BLaER1 treated with 17β-estradiol and CSF1 and Interleukin-3, amounts not matched to agents 10 nM and 100 nM (cell line): ENCODE measurements around the gene PTPRN2.
A peak's percentile ranks its signal among the peaks of the same experiment; 100 is the strongest.

ENCODE experiments used
- H3K27ac ChIP-seq, 11 experiments: shearing (Covaris generic); formaldehyde crosslinking; 2 replicates each; pipeline ENCODE4 v1.8.1; 2022
- H3K27me3 ChIP-seq, 11 experiments: shearing (Covaris generic); formaldehyde crosslinking; 2 replicates each; pipeline ENCODE4 v1.8.1; 2022
- H3K36me3 ChIP-seq, 11 experiments: shearing (Covaris generic); formaldehyde crosslinking; 2 replicates each; pipeline ENCODE4 v1.8.1; 2022
- H3K4me1 ChIP-seq, 10 experiments: shearing (Covaris generic); formaldehyde crosslinking; 2 replicates each; pipeline ENCODE4 v1.8.1; 2022
- H3K4me2 ChIP-seq, 11 experiments: shearing (Covaris generic); formaldehyde crosslinking; 2 replicates each; pipeline ENCODE4 v1.8.1; 2022
- H3K4me3 ChIP-seq, 10 experiments: shearing (Covaris generic); formaldehyde crosslinking; 2 replicates each; pipeline ENCODE4 v1.8.1; 2022
- H3K9ac ChIP-seq, 11 experiments: shearing (Covaris generic); formaldehyde crosslinking; 2 replicates each; pipeline ENCODE4 v1.8.1; 2022
- H3K9me3 ChIP-seq, 11 experiments: shearing (Covaris generic); formaldehyde crosslinking; replicated peaks in 1 of 11; 2 replicates each; pipeline ENCODE4 v1.8.1; 2022
- H4K20me1 ChIP-seq, 11 experiments: shearing (Covaris generic); formaldehyde crosslinking; 2 replicates each; pipeline ENCODE4 v1.8.1; 2022
- Cebpa-rat ChIP-seq, 11 experiments: shearing (Covaris generic); IDR thresholded peaks; 2 replicates each; pipeline ENCODE4 v1.8.1; 2022

Gene PTPRN2

GRCh38 chr7:157750291-157750690 lies 837.3 kb downstream of the PTPRN2 start:
- H4K20me1 ChIP-seq: peaks cover 0 to 11% (median 0%) of the 10 kb centered on the region in 11 experiments; a peak in 1 of 22 replicates
- peaks cover 0 to 14% (median 9%) of the 10 kb centered on the region in 10 experiments; a peak in 11 of 20 replicates for H3K4me1 ChIP-seq
- no peaks in the 10 kb centered on the region for H3K27me3 ChIP-seq
- no peak for TF ChIP-seq Cebpa-rat (IDR thresholded peaks at IDR 0.05)
- no peaks in the 10 kb centered on the region for H3K36me3 ChIP-seq
- H3K4me2 ChIP-seq: peak overlapping the region in 7 of 11 experiments; percentile 13 to 52 (median 30); a peak in 8 of 22 replicates
- H3K9me3 ChIP-seq: no peaks in the 10 kb centered on the region
- no peak overlapping the region for H3K4me3 ChIP-seq
- no peak overlapping the region for H3K27ac ChIP-seq
- H3K9ac ChIP-seq: peak overlapping the region in 1 of 11 experiments; percentile 53; a peak in 1 of 22 replicates

DNA sequence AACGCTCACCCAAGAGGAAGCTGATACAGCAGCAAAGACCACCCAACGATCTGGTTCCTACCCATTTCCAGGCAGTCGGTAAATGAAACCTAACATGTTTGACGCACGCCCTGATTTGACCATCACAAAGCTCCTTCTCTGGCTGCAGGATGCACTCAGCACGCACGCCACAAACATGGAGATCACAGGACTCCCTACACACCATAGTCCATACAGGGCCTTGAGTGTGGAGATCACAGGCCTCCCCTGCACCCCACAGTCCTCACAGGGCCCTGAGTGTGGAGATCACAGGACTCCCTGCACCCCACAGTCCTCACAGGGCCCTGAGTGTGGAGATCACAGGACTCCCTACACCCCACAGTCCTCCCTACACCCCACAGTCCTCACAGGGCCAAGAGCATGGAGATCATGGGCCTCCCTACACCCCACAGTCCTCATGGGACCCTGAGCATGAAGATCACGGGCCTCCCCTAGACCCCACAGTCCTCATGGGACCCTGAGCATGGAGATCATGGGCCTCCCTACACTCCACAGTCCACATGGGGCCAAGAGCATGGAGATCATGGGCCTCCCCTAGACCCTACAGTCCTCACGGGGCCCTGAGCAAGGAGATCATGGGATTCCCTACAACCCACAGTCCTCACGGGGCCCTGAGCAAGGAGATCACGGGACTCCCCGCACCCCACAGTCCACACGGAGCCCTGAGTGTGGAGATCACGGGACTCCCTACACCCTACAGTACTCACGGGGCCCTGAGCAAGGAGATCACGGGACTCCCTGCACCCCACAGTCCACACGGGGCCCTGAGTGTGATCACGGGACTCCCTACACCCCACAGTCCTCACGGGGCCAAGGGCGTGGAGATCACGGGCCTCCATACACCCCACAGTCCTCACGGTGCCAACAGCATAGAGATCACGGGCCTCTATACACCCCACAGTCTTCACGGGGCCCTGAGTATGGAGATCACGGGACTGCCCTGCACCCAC lies 841.6 kb downstream of the PTPRN2 start:
- Histone ChIP-seq H3K4me2 (no peak overlapping the region), H3K4me1 (peaks cover 0 to 33% (median 16%) of the 10 kb centered on the region in 10 experiments; a peak in 11 of 20 replicates), H3K9ac (no peak overlapping the region), H4K20me1 (no peaks in the 10 kb centered on the region), H3K27ac (no peak overlapping the region), H3K36me3 (no peaks in the 10 kb centered on the region), H3K4me3 (no peak overlapping the region), H3K9me3 (no peaks in the 10 kb centered on the region), H3K27me3 (no peaks in the 10 kb centered on the region)
- TF ChIP-seq Cebpa-rat (IDR thresholded peaks at IDR 0.05): no peak

DNA sequence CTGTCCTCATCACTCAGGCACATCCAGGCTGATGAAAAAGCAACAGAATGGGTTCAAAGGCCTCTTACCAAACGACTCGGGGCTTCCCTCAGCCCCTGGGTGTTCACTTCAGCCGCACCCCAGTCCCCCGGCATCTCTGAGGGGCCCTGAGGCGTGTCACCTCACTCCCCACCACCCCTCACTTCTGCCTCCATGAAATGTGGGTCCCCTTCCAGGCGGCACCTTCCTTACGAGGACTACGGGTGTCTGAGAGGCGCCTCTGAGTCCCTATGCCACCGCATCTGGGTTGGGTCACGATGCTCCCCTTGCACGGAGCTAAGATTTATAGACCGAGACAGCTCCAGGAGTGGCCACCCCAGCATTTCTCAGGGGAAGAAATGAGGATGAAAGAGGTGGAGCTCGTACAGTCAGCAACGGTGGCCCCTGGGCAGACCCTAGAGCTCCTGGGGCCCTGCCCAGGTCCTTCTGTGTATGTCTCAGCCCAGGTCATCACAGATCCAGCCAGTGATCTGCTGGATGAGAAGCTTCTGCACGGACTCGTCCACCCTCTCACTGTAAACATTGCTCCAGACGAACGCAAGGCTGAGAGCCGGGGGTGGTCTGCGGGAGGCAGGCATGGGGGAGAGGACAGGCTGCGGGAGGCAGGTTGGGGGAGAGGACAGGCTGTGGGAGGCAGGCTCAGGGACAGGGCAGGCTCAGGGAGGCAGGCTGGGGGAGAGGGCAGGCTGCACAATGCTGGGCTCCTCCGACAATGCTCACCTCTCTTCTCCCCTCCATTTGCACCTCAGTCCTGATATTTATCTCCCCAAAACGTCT lies 842.6 kb downstream of the PTPRN2 start:
- no peak overlapping the region for H3K4me2 ChIP-seq
- no peak overlapping the region for H3K9ac ChIP-seq
- no peak overlapping the region for H3K27ac ChIP-seq
- H3K27me3 ChIP-seq: no peaks in the 10 kb centered on the region
- no peak overlapping the region for H3K4me3 ChIP-seq
- no peak for TF ChIP-seq Cebpa-rat (IDR thresholded peaks at IDR 0.05)
- peaks cover 0 to 24% (median 10%) of the 10 kb centered on the region in 10 experiments; a peak in 10 of 20 replicates for H3K4me1 ChIP-seq
- H3K9me3 ChIP-seq: no peaks in the 10 kb centered on the region
- H4K20me1 ChIP-seq: no peaks in the 10 kb centered on the region
- no peaks in the 10 kb centered on the region for H3K36me3 ChIP-seq

GRCh38 chr7:157743781-157744525 lies 843.7 kb downstream of the PTPRN2 start:
- Histone ChIP-seq H3K36me3 (no peaks in the 10 kb centered on the region), H3K27me3 (no peaks in the 10 kb centered on the region), H3K4me1 (peaks cover 0 to 20% (median 7%) of the 10 kb centered on the region in 10 experiments; a peak in 10 of 20 replicates), H3K4me3 (no peak overlapping the region), H3K4me2 (peak overlapping the region in 3 of 11 experiments; percentile 24 to 30 (median 24); a peak in 3 of 22 replicates), H3K9me3 (no peaks in the 10 kb centered on the region), H4K20me1 (no peaks in the 10 kb centered on the region), H3K9ac (no peak overlapping the region), H3K27ac (no peak overlapping the region)
- TF ChIP-seq Cebpa-rat (IDR thresholded peaks at IDR 0.05): no peak

- Histone ChIP-seq H3K9ac (no peak overlapping the region), H3K4me1 (peaks cover 0 to 20% (median 7%) of the 10 kb centered on the region in 10 experiments; a peak in 10 of 20 replicates), H3K4me3 (no peak overlapping the region), H3K27ac (no peak overlapping the region), H3K36me3 (no peaks in the 10 kb centered on the region), H3K27me3 (no peaks in the 10 kb centered on the region), H3K9me3 (no peaks in the 10 kb centered on the region), H4K20me1 (no peaks in the 10 kb centered on the region), H3K4me2 (no peak overlapping the region)
- TF ChIP-seq Cebpa-rat (IDR thresholded peaks at IDR 0.05): no peak
Measured at GRCh38 chr7:157740251-157740798, 847.3 kb downstream of the PTPRN2 start.

- H3K4me2 ChIP-seq: no peak overlapping the region
- H4K20me1 ChIP-seq: no peaks in the 10 kb centered on the region
- H3K4me3 ChIP-seq: no peak overlapping the region
- no peaks in the 10 kb centered on the region for H3K9me3 ChIP-seq
- no peaks in the 10 kb centered on the region for H3K27me3 ChIP-seq
- H3K4me1 ChIP-seq: peaks cover 0 to 20% (median 7%) of the 10 kb centered on the region in 10 experiments; a peak in 10 of 20 replicates
- H3K9ac ChIP-seq: no peak overlapping the region
- no peaks in the 10 kb centered on the region for H3K36me3 ChIP-seq
- no peak for TF ChIP-seq Cebpa-rat (IDR thresholded peaks at IDR 0.05)
- no peak overlapping the region for H3K27ac ChIP-seq
Measured at GRCh38 chr7:157739650-157740049, 848.0 kb downstream of the PTPRN2 start.

- Histone ChIP-seq H3K9ac (no peak overlapping the region), H3K4me1 (peaks cover 0 to 17% (median 7%) of the 10 kb centered on the region in 10 experiments; a peak in 10 of 20 replicates), H3K36me3 (no peaks in the 10 kb centered on the region), H3K4me2 (no peak overlapping the region), H3K27ac (no peak overlapping the region), H3K4me3 (no peak overlapping the region), H3K9me3 (no peaks in the 10 kb centered on the region), H4K20me1 (no peaks in the 10 kb centered on the region), H3K27me3 (no peaks in the 10 kb centered on the region)
- TF ChIP-seq Cebpa-rat (IDR thresholded peaks at IDR 0.05): no peak
Measured at GRCh38 chr7:157739031-157739430, 848.6 kb downstream of the PTPRN2 start.

- no peak overlapping the region for H3K4me2 ChIP-seq
- no peaks in the 10 kb centered on the region for H3K9me3 ChIP-seq
- TF ChIP-seq Cebpa-rat (IDR thresholded peaks at IDR 0.05): no peak
- no peak overlapping the region for H3K9ac ChIP-seq
- H3K27me3 ChIP-seq: no peaks in the 10 kb centered on the region
- H3K27ac ChIP-seq: no peak overlapping the region
- no peak overlapping the region for H3K4me3 ChIP-seq
- H3K4me1 ChIP-seq: peaks cover 0 to 12% (median 7%) of the 10 kb centered on the region in 10 experiments; a peak in 10 of 20 replicates
- H4K20me1 ChIP-seq: no peaks in the 10 kb centered on the region
- H3K36me3 ChIP-seq: no peaks in the 10 kb centered on the region
Measured at GRCh38 chr7:157738066-157738460, 849.6 kb downstream of the PTPRN2 start.
